Heart left ventricle (tissue), 16 donors: ENCODE measurements around the gene CSMD2. TPM values are rescaled to one million over a fixed set of nuclear protein-coding genes. Genes with fewer than 3 reads are reported as not detected.

Experiments
- ATAC-seq, 4 donors: fragments of 200-7000 bp; cut with Tn5 transposase; one replicate each; pipeline ENCODE4 v1.9.1; 2020 to 2022; ENCODE audit warnings: moderate library complexity in 4 of 4, mild to moderate bottlenecking in 3 of 4, moderate number of reproducible peaks in 1 of 4
- DNase-seq, 5 donors: peaks; one replicate each; pipeline ENCODE4 v3.0.0-alpha.2; 2020
- H3K27ac ChIP-seq, 12 donors: fragments of 200-600 bp; sonication (generic) in 4 of 12; one replicate each; pipeline versions ENCODE4 v1.5.0 to v1.8.0; 2016 to 2022; ENCODE audit warnings: mild to moderate bottlenecking in 2 of 12
- H3K27me3 ChIP-seq, 9 donors: fragments of 200-600 bp; sonication (generic) in 2 of 9; one replicate each; pipeline versions ENCODE4 v1.5.1 to v1.8.0; 2016 to 2022; ENCODE audit warnings: mild to moderate bottlenecking in 3 of 9
- H3K36me3 ChIP-seq, 9 donors: fragments of 200-600 bp; sonication (generic) in 2 of 9; one replicate each; pipeline versions ENCODE4 v1.5.0 to v1.8.0; 2018 to 2022; ENCODE audit warnings: mild to moderate bottlenecking in 2 of 9
- H3K4me1 ChIP-seq, 12 donors: fragments of 200-600 bp; sonication (generic) in 4 of 12; one replicate each; pipeline versions ENCODE4 v1.5.0 to v1.8.0; 2016 to 2022; ENCODE audit warnings: mild to moderate bottlenecking in 3 of 12
- H3K4me3 ChIP-seq, 12 donors: fragments of 200-600 bp; sonication (generic) in 4 of 12; one replicate each; pipeline versions ENCODE4 v1.5.0 to v1.8.0; 2017 to 2022; ENCODE audit warnings: mild to moderate bottlenecking in 9 of 12, moderate library complexity in 4 of 12
- H3K9me3 ChIP-seq, 12 donors: fragments of 200-600 bp; sonication (generic) in 4 of 12; one replicate each; pipeline versions ENCODE4 v1.5.0 to v1.8.0; 2016 to 2022; ENCODE audit warnings: mild to moderate bottlenecking in 1 of 12
- CTCF ChIP-seq, 12 donors: fragments of 200-600 bp; sonication (generic) in 4 of 12; IDR thresholded peaks; one replicate each; pipeline versions ENCODE4 v1.5.0 to v1.8.0; 2018 to 2022; ENCODE audit warnings: antibody characterized with exemption in 12 of 12, mild to moderate bottlenecking in 5 of 12
- POLR2A ChIP-seq, 2 donors: fragments of 450-650 bp; IDR thresholded peaks; one replicate each; pipeline ENCODE4 v1.6.1; 2017; ENCODE audit warnings: antibody characterized with exemption in 2 of 2, mild to moderate bottlenecking in 2 of 2, moderate library complexity in 2 of 2
- WGBS, 4 donors: extraction: QIAGEN DNeasy Blood & Tissue Kit in 2 of 4; methylation state at CpG; one replicate each; pipeline versions ENCODE4 v1.1.5 to v1.1.7; 2013 to 2018; 5-methylcytosine and 5-hydroxymethylcytosine counted together
- intact Hi-C, 10 donors: fragments of 100-400 bp; cut with DNase I; formaldehyde crosslinking; loops; one replicate each; pipeline versions ENCODE4 v1.11.1 to v1.14.2; 2022
- polyA plus RNA-seq, 2 donors: library from polyadenylated mRNA; stranded (reverse); fragments of 200-250 nt; gene quantifications; one replicate each; pipeline ENCODE4 v1.2.3, GENCODE V29; 2013
- total RNA-seq, 9 donors: library from RNA; depleted of rRNA in 2 of 9; stranded (reverse); fragments of >200 nt in 2 of 9; fragmentation: NEBNext Ultra II Directional in 3 of 9; extraction: Animal tissue kit (Norgen Biotek cat#: 25700) in 3 of 9; gene quantifications; one replicate each; pipeline versions ENCODE4 v1.1.0 to v1.2.4, GENCODE V29; 2016 to 2023
- donor health status: ischemic (EF 13 %, LVEDD 7.1; RV severe dilation, severe dysfunction).
- donor health status: healthy with polysubstance abuse.
- donor health status: DM: no; HTN: yes; CAD: no.
- donor health status: DM: no; HTN: no; CAD: no.
- donor health status: ischemic (EF 25% LVEDD 6.9; RV normal size, moderate dysfunction).
- donor health status: ischemic (EF 25% LVEDD 5.7; RV mildly dilated, moderate dysfunction).
- donor health status: healthy.
- donor health status: DM: yes; HTN: yes; CAD: no.
- donor health status: ischemic (EF 35%, LVEDD 5.7; RV mildly dilated, moderate dysfunction).
- donor health status: nonischemic (EF 11% LVEDD 7.7; RV severe dilation, severe dysfunction).
- donor health status: DM: yes; HTN: yes; CAD: no.
- donor health status: PGD.
- donor health status: ischemic (EF 29% LVEDD 5.4; RV normal size, mild dysfunction).
- donor health status: nonischemic (EF 23%, LVEDD 6.1; RV moderate dilation, normal function).

The CSMD2 gene
- total and polyA plus RNA-seq, 11 donors = 0.02 to 0.79 (median 0.22) TPM

DNA sequence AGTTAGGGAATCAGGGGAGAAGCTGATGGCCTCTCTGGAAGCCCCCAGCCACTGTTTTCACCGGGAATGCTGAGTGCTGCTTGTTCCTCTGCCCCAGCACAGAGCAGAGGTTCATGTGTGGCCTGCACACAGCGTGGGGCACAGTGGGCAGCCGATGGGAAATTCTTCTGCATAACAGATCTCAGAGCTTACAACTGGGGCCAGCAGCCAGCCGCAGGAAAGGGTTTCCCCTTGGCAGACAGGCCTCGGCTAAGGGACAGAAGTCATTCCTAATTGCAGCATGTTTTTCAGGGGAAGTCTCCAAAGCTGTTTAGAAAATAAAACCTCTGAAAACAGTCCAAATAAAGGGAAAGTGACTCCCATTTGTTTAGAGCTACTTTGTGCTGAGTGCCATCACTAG is 278.5 kb downstream of the CSMD2 start:
- ATAC-seq (no peak), DNase-seq (no peak)
- Histone ChIP-seq H3K9me3 (no peaks in the 10 kb centered on the region), H3K4me1 (no peaks in the 10 kb centered on the region), H3K27me3 (peaks cover 0 to 10% (median 0%) of the 10 kb centered on the region in 9 donors), H3K27ac (no peak overlapping the region), H3K4me3 (no peak overlapping the region), H3K36me3 (no peaks in the 10 kb centered on the region)
- intact Hi-C loops = no loop called here
- no peak for TF ChIP-seq CTCF (IDR thresholded peaks at IDR 0.05)
- no peak for TF ChIP-seq POLR2A (IDR thresholded peaks at IDR 0.05)
- 12 to 16% (median 15%) methylated on average over 4 to 5 of the region's 5 CpGs for WGBS, 4 donors

DNA sequence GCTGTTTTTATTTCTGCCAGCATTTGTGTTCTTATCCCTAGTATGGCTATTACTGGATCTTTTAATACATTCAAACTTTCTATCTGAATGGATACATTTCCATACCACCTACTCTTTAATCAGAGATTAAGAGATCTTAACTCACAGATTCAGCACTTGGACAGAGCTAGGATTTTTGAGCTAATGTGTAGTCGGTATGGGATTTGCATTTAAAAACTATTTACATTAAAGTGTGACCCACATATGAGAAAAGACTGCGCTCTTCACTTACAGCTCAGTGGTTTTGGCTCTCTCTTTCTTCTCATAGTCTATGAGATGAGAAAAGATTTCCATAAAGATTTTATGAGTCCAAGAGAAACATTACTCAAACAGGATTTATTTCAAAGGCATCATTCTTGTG is 284.7 kb downstream of the CSMD2 start:
- ATAC-seq = no peak
- intact Hi-C loops = no loop called here
- 55 to 63% (median 59%) methylated on average over 2 of the region's 2 CpGs for WGBS, 4 donors

GRCh38 chr1:33878392-33878791 is 286.6 kb downstream of the CSMD2 start:
- peaks cover 0 to 13% (median 0%) of the 10 kb centered on the region in 12 donors for H3K4me1 ChIP-seq
- ATAC-seq (no peak), DNase-seq (no peak)
- H3K9me3 ChIP-seq = no peaks in the 10 kb centered on the region
- no peaks in the 10 kb centered on the region for H3K36me3 ChIP-seq
- H3K27me3 ChIP-seq = peaks cover 0 to 10% (median 0%) of the 10 kb centered on the region in 9 donors
- H3K27ac ChIP-seq = no peak overlapping the region
- intact Hi-C loops = loop anchor here in 3 of 10 donors (5.0 to 10.0 kb wide), 5 partner anchors 136 to 864 kb away; partner anchors contain the start of gene CSMD2 (in 1 of the 3)
- TF ChIP-seq CTCF (IDR thresholded peaks at IDR 0.05) (no peak), POLR2A (IDR thresholded peaks at IDR 0.05) (no peak)
- 63 to 92% (median 88%) methylated on average over 2 of the region's 2 CpGs for WGBS, 4 donors
- H3K4me3 ChIP-seq = no peak overlapping the region

More for the DNA sequence above, 284.7 kb downstream of the CSMD2 start:
- Histone ChIP-seq H3K36me3 (no peaks in the 10 kb centered on the region), H3K4me3 (no peak overlapping the region), H3K4me1 (peaks cover 0 to 13% (median 0%) of the 10 kb centered on the region in 12 donors), H3K27ac (no peak overlapping the region), H3K27me3 (peaks cover 0 to 10% (median 0%) of the 10 kb centered on the region in 9 donors), H3K9me3 (no peaks in the 10 kb centered on the region)
- no peak for TF ChIP-seq POLR2A (IDR thresholded peaks at IDR 0.05)
- no peak for TF ChIP-seq CTCF (IDR thresholded peaks at IDR 0.05)
- no peak for DNase-seq

- Histone ChIP-seq H3K27ac (peak overlapping the region in 1 of 12 donors; percentile 4), H3K36me3 (no peaks in the 10 kb centered on the region), H3K9me3 (no peaks in the 10 kb centered on the region), H3K27me3 (peaks cover 0 to 8% (median 0%) of the 10 kb centered on the region in 9 donors), H3K4me3 (no peak overlapping the region), H3K4me1 (peaks cover 0 to 13% (median 0%) of the 10 kb centered on the region in 12 donors)
- DNase-seq (peak in 4 of 5 donors; percentile 33 to 81 (median 54)), ATAC-seq (peak in 2 of 4 donors; percentile 60 to 91)
- 63 to 84% (median 72%) methylated on average over 5 of the region's 5 CpGs for WGBS, 4 donors
- intact Hi-C loops = loop anchor here in 4 of 10 donors (2.0 to 10.0 kb wide), 6 partner anchors 138 to 865 kb away; partner anchors contain the start of gene CSMD2 (in 1 of the 4)
- TF ChIP-seq CTCF (IDR thresholded peaks at IDR 0.05) (no peak), POLR2A (IDR thresholded peaks at IDR 0.05) (no peak)
These were observed 287.9 kb downstream of the CSMD2 start for GRCh38 chr1:33876970-33877650.
